T-helper 2 cell treated with Interferon-gamma antibody and Interleukin-4, amounts not matched to agents 100 ng/mL and 5 ng/mL, for 36 hours (primary cell): Measurements from ENCODE around the gene TNPO1. TPM values are rescaled to one million over a fixed set of nuclear protein-coding genes. Genes with fewer than 3 reads are reported as not detected.

ENCODE experiments used
- intact Hi-C: fragments of 100-400 bp; cut with micrococcal nuclease; formaldehyde crosslinking; loops from one replicate; pipeline ENCODE4 v1.15.1; 2023
- total RNA-seq: library from RNA; stranded (reverse); gene quantifications from 2 replicates; pipeline ENCODE4 v1.2.3, GENCODE V29; 2022

The TNPO1 gene
- total RNA-seq, 1 donor from 2014 or later: 89.4 TPM

DNA sequence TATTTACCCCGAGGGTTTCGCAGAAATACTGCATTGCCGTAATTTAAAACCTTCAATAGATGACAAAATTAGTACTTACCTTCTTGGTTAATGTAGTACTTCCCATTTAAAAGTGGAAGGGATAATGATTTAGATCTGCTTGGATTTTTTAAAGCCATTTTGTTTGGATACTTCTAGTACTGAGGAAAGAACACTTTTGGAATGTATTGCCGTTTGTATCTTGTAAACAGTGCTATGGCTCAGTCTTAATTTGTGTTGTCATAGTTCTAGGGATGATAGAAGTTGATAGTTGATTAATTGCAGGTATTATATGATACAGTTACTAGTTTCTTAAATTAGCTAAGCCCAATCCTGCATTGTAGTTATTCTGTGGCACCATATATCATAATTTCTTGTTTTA lies 33.1 kb downstream of the TNPO1 start:
- intact Hi-C loops: loop anchor here (2.0 to 10.0 kb wide), 3 partner anchors 105 to 715 kb away; partner anchors contain the start of genes ANKRA2, MRPS27, PTCD2 and UTP15

DNA sequence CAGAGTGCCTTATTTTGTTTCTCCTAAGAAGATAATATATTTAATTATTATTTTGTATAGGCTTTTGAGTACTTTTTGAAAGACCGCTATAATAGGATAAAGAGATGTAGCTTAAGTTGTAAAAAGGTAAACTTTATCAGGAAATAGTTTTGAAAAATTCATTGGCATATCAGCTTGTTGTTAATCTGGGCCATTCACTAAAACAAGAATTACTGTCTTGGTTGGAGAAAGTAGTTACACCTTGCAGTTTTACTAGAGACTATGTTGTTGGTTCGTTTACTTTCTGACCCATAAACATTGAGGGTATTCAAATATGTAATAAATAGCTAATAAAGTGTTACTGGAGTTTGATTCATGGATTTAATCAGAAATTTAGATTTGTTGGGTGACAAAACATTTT lies 33.7 kb downstream of the TNPO1 start:
- intact Hi-C loops: no loop called here

DNA sequence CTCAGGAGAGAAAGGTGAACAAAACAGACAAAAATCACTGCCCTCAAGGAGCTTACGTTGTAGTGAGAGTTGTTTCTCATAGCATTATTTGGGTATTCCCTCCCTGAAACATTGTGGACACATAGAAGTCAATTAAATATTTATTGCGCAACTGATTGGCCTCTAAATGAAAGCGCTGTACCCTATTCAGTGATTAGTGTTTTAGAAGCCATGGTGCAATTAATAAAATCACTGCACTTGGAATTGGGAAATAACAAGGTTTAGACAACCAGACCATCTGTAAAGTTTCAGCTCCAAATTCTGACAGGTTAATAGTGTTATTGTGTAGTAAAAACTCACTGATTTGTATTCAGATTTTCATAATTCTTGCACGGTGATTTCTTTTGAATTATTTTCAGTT lies 35.9 kb downstream of the TNPO1 start:
- intact Hi-C loops: no loop called here

DNA sequence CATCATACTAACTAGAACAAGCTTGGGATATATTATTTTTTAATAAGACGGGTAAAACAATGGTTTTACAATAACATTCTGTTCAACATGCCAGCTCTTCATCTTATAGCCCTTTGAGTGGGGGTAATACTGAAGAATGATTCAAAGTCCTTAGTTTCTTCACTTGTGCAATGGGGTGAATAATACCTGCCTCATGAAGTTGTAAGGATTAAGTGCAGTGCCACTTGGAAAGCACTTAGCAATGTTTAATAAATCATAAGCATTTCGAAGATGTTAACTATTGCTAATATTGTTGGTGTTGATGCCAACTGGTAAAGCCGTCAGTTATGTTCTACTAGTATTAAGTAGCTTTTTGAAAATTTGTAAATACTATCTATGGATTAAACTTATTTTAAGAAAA lies 38.0 kb downstream of the TNPO1 start:
- intact Hi-C loops: no loop called here

DNA sequence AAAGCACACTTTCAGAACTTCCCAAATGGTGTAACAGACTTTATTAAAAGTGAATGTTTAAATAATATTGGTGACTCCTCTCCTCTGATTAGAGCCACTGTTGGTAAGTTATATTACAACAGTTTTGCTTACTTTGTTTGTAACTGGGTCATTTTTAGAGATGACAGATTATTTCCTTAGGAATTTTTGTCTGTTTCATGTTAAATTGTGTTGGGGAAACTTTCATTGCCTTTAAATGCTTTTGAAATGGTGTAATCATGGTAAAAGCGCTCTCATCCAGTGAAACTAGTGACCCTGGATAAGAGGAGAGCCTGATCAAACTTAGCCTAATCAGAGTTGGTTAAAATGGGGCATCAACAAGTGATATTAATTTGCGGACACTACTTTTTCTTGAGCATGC lies 39.4 kb downstream of the TNPO1 start:
- intact Hi-C loops: no loop called here

DNA sequence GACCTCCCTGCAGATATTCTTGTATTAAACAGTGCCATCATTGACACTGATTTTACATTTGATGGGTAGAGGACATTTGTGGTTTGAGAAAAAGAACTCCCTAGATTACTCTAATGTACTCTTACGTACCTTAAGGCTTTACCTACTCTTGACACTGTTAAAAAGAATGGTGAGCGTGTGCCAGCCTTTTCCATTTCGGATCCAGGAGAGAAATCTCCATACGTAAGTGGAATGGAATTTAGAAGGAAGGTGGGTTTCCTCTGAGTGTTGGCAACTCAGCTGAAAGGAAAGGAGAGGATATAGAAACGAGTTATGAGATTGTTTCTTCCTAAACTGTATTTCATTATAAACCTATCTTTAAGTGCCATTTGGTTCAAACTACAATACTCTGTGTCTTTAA lies 40.9 kb downstream of the TNPO1 start:
- intact Hi-C loops: no loop called here

DNA sequence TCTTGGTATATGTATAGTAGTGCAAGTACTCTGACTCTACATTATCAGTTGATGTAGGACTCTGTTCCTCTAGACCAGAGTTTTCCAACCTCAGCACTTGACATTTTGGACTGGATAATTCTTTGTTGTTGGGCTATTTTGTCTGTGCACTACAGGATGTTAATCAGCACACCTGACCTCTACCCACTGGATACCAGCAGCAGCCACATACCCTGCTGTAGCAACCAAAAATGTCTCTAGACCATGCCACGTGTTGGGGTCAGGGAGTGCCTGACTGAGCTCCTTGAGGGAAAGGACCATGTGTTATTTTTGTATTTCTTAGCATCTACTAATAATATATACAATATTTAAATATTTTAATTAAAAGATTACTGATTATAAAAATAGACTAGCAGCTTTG lies 42.7 kb downstream of the TNPO1 start:
- intact Hi-C loops: no loop called here

DNA sequence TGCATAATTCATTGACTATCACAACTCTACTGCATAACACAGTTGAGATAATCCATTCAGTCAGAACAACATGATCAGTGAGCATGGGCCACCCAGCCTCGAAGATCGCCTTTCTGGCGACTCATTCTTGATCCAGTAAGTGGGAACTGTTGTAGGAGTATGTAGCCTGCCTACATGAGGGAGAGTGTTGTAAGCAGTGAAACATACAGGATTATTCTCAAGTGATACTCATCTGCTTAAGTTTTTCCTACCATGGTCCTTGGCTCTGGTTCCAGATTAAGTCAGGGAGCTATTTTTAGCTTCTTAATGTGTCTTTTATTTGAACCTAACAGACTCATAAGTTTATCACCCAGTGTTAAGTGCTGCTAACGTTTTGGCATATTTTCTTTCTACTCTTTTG lies 44.0 kb downstream of the TNPO1 start:
- intact Hi-C loops: no loop called here

DNA sequence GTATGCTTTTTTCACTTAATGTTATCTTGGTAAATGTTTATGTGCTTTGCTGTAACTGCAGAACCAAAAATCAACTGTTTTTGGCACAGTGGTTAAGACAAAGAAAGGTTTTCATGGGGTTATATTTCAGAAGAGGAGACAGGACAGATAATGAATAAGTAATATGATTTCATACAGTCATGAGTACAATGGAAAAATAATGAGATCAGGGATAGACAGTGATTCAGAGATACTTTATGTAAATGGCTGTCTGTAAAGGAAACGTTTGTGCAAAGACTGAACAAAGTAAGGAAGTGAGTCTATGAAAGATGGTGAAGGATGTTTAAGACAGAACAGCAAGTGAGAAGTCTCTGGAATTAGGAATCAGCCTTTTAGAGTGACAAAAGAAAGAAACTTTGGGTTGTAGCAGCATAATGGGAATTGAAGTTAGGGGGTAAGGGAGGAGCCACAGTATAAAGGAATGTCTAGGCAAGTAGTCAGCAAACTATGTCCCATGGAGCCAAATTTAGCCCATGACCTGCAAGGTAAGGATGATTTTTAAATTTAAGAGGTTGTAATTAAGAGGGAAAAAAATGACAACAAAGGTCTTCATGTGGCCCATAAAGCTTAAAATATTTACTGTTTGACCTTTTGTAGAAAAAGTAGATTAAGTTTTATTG lies 55.0 kb downstream of the TNPO1 start:
- intact Hi-C loops: no loop called here

DNA sequence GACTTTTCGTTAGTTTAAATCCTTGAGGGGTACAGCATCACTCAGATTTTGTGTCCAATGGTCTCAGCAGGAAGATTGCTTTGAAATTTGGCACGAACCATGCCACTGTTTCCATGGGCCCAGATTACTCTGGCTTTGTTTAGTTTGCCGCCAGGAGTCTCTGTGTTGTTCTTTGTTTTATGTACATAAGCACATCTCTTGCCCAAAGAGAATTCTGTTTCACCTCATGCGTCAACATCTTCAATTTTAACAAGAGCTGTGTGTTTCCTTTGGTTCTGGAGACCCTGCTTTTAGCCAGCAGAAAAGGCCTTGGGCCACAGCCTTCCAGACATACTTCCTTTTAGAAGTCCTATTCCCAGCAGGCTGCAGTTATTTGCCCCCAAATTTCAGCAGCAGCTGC lies 62.4 kb downstream of the TNPO1 start:
- intact Hi-C loops: no loop called here

DNA sequence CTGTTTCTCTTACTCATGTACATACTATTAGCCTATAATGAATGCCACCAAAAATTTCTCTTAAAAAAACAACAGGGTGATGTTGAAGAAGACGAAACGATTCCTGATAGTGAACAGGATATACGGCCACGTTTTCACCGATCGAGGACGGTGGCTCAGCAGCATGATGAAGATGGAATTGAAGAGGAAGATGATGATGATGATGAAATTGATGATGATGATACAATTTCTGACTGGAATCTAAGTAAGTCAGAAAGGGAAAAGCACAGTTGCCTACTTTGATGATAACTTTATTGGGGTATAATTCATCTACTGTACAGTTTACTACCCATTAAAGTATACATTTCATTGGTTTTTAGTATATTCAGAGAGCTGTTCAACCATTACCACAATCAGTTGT lies 66.5 kb downstream of the TNPO1 start:
- intact Hi-C loops: no loop called here

DNA sequence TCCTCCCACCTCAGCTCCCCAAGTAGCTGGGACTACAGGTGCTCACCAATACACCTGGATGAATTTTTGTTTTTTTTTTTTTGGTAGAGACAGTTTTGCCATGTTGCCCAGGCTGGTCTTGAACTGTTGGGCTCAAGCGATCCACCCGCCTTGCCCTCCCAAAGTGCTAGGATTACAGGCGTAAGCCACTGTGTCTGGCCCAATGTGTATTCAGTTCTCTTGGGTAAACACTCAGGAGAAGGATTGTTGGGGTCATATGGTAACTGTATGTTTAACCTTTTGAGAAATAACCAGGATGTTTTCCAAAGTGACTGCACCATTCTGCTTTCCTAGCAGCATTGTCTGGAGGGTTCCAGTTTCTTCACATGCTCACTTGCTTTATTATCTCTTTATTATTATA lies 67.4 kb downstream of the TNPO1 start:
- intact Hi-C loops: no loop called here

DNA sequence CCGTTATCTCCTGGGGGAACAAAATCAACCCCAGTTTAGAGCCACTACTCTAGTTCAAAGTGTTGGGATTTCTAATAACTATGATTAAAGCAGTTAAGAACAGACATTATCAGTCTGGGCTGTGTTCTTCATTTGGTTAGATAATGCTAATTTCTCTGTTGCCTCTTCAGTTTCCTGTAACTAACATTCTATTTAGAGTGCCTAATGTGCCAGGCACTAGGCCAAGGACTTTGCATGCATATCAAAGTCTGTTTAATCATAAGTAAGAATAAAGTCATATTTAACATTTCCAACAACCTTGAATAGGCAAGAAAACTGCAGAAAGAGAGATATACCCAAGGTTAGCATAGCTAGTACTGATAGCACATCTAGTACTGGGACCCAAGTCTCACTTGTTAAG lies 68.4 kb downstream of the TNPO1 start:
- intact Hi-C loops: no loop called here

DNA sequence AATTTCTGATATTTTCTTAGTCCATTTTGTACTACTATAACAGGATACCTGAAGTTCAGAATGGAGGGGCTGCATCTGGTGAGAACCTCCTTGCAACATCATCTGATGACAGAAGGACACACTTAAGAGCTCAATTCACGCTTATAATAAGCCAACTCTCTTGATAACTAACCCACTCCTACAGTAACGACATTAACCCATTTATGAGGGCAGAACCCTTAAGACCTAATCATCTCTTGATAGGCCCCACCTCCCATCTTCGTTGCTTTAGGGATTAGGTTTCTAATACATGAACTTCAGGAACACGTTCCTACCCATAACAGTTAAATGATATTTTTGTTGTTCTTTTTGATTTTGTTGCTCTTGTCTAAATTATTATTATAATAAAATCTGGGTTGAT lies 69.4 kb downstream of the TNPO1 start:
- intact Hi-C loops: no loop called here

DNA sequence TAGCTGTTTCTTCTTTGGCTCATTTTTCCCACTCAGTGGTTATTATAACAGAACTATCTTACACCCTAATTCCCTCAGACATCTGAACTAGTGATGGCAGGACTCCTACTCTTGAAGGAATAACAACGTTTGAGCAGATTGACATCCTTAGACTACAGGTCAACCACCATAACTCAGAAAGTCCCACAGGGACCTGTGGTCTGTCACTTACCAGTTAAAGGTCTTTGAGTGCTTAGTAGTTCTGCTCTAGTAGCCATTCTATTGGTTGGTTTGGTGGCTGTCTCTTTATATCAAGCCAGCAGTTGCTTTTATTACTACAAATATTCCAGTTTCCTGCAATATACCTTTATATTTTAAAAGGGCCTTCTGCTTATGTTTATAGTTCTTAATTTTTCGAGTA lies 72.1 kb downstream of the TNPO1 start:
- intact Hi-C loops: no loop called here

DNA sequence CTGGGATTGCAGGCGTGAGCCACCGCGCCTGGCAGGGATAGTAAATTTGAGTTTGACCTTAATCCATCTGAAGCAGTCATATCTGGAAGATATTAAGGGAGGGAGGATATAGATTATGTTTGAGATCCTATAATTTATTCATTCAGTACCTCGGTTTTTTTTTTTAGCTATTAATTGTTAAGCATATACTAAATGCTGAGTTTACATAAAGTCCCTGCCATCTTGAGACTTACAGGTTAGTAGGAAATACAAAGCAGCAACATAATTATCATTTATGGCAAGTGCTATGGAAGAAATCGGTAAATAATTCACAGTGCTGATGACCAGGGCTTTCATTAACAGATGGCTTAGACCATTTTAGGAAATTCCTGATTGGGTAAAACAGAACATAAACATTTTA lies 72.9 kb downstream of the TNPO1 start:
- intact Hi-C loops: no loop called here

DNA sequence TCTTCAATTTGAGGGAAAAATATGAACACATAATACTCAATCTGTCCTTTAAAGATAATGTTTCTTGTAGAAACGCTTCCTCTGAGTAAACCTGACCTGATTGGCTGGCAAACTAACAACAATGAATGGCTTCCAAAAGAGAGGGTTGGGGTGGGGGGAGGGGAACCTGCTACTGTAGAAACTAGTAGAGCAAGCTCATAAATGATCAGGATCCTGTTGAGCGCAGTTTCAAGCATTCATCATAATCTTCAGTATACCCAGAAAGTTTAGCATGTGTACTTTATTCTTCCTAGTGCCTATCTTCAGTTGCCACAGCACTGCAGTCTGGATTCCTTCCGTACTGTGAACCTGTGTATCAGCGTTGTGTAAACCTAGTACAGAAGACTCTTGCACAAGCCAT lies 76.4 kb downstream of the TNPO1 start:
- intact Hi-C loops: no loop called here

DNA sequence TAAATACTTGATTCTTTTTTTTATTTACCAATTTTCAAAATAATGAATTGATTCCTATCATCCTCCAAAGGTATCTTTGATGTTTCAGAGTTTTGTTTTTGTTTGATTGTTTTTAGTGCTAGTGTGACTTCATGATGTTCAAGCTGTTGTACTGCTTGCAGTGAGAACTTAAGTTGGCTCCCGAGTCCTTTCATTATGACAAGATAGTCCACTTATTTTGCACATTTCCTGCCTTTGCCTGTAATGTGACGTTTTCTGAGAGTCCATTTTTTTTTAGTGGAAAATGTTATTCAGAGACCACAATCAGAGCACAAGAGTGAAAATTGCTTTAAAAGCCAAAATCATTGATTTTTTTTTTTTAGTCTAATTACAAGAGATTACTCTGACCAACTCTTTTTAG lies 79.3 kb downstream of the TNPO1 start:
- intact Hi-C loops: no loop called here

DNA sequence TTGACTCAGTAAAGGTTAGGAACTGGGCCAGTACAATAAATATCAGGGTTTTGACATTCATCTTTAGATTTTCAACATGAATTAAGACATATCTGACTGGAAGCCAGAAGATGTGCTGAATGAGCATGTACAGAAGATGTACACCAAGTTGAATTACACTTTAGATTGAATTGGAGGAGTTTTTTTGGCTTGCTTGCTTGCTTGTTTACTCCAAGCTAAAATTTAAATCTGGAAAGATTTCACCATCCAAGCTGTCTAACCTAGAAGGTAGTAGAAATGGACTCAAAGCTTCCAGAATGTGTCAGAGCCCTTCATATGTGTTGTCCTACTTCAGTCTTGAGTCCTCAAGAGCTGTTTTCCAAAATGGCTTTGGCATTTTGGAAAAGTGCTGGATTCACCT lies 90.3 kb downstream of the TNPO1 start:
- intact Hi-C loops: no loop called here

DNA sequence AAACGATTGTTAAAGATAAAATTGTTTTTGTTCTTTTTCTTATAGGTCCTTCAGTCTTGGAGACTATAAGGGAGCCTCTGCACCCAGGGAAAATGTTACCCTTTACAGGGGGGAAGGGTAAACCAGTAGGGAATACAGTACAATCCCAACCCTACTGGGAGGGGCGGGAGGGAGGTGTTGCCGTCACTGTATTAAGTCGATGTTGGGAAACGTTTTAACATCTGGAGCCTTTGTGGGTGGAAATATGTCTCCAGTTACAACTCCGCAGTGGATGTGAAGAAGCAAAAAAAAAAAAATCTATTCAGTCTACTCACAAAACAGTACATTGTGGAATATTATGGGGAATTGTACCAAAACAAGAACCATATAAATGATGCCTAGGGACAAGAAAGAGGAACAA lies 92.2 kb downstream of the TNPO1 start:
- intact Hi-C loops: no loop called here

DNA sequence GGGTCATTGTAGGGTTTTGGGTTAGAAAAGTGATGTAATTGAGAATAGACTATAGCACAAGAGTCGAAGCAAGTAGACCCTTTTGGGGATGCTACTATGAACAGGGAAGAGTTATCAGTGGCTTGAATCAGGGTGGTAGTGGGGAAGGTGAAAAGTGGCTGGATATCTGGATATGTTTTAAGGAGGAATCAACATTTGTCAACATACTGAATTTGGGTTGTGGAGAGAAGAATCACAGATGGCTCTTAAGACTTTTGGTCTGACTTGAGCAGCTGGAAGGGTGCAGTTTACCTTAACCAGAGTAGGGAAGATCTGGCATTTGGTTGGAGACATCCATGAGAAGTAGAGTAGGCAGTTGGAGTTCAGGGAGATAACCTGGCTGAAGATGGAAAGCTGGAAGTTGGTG lies 100.9 kb downstream of the TNPO1 start:
- intact Hi-C loops: no loop called here

DNA sequence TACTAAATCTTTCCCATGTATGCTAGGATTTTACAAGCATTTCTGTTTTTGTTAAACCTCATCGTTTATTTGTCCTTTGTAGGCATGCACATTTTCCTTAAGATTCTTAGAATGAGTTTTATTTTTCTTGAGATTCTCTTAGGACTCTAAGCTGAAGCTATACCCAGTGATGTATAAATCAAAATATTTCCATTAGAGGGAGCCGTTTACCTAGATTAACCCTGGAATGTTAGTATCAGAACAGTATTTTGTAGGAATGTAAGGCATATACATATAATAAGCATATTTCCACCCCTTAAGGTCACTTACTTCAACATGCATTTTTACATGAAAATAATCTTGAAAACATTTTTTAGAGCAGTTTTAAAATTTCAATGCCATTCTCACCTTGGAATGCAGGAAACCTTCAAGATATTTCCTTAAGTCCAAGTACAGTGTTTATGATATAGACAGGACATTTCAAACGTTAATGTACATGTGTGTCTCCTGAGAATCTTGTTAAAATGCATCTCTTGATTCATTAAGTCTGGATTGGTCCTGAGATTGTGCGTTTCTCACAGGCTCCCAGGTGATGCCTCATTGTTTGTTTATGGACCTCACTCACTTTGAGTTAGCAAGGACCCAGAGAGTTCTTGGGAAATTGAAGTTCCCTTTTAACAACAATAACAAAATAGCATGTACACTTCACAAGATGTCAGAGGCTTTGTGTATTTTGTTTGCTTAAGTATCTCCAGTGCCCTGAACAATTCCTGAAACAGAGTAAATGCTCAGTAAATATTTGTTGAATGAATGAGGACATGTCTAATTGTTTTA lies 104.4 kb downstream of the TNPO1 start:
- intact Hi-C loops: no loop called here

DNA sequence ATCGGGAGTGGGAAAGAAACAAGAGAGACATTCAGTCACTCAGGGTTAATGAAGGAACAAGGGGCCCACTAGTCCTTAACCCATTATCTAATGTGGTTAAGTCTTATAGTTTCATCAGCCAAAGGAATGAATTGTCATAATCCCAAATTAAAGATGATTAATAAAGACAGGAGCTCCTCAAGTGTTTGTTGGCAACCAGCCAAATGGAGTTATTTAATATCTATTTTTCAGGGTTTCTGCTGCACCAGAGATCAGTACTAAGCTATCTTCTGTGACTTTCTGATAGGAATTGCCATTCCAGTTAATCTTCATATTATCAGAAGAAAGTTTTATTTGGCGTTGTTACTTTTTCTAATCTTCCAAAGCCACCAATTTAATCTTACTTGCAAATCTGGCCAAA lies 105.4 kb downstream of the TNPO1 start:
- intact Hi-C loops: no loop called here
